Gastrocnemius medialis (tissue), 4 donors: ENCODE measurements around the gene BCL10.

ENCODE experiments used
- POLR2A ChIP-seq, 2 donors: fragments of 450-650 bp; IDR thresholded peaks; one replicate each; pipeline ENCODE4 v1.6.1; 2017; ENCODE audit warnings: antibody characterized with exemption in 2 of 2, mild to moderate bottlenecking in 2 of 2, moderate library complexity in 2 of 2
- TF ChIP-seq, protein P1 (sequence below), 5 experiments: fragments of 450-650 bp in 3 of 5; fragments of 200-600 bp in 2 of 5; sonication (generic) in 2 of 5; IDR thresholded peaks in 4 of 5; conservative IDR thresholded peaks in 1 of 5; 1 replicate in 4 of 5; 2 replicates in 1 of 5; pipeline ENCODE4 v1.5.1; 2016 to 2019; ENCODE audit warnings: antibody characterized with exemption in 5 of 5, mild to moderate bottlenecking in 3 of 5, moderate library complexity in 3 of 5

GRCh38 chr1:85284202-85284601 lies 7.8 kb upstream of the BCL10 start:
- no peak for TF ChIP-seq POLR2A (IDR thresholded peaks at IDR 0.05)
- TF ChIP-seq, protein P1, sequence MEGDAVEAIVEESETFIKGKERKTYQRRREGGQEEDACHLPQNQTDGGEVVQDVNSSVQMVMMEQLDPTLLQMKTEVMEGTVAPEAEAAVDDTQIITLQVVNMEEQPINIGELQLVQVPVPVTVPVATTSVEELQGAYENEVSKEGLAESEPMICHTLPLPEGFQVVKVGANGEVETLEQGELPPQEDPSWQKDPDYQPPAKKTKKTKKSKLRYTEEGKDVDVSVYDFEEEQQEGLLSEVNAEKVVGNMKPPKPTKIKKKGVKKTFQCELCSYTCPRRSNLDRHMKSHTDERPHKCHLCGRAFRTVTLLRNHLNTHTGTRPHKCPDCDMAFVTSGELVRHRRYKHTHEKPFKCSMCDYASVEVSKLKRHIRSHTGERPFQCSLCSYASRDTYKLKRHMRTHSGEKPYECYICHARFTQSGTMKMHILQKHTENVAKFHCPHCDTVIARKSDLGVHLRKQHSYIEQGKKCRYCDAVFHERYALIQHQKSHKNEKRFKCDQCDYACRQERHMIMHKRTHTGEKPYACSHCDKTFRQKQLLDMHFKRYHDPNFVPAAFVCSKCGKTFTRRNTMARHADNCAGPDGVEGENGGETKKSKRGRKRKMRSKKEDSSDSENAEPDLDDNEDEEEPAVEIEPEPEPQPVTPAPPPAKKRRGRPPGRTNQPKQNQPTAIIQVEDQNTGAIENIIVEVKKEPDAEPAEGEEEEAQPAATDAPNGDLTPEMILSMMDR (IDR thresholded peaks at IDR 0.05 in 4 of 5, conservative IDR thresholded peaks at IDR 0.05 in 1 of 5), result no peak
